HCT116 (cell line): Measurements from ENCODE around the gene PSORS1C1. TPM values are rescaled to one million over a fixed set of nuclear protein-coding genes. Genes with fewer than 3 reads are reported as not detected.

ENCODE experiments used
- ATAC-seq: fragments of 200-7000 bp; cut with Tn5 transposase; 2 replicates; pipeline ENCODE4 v1.9.1; 2020; ENCODE audit warnings: mild to moderate bottlenecking, moderate library complexity
- BruUV-seq: library from RNA; stranded (reverse); fragments of 400-500 nt; replicated peaks from 2 replicates; lab custom pipeline; 2021; lab: Mats Ljungman, UMichigan
- CTCF ChIA-PET: fragments of 300-600 bp; sonication (Branson Sonifier 250); formaldehyde crosslinking; loops from one replicate; lab custom pipeline; 2021; ENCODE audit warnings: antibody characterized with exemption; lab: Charles Lee
- POLR2A ChIA-PET: fragments of 300-600, 350-600 bp; sonication (Branson Sonifier 250); formaldehyde crosslinking; loops from one replicate; lab custom pipeline; 2021; ENCODE audit warnings: antibody characterized with exemption; lab: Charles Lee
- RAD21 ChIA-PET, 2 experiments: fragments of 300-600 bp; sonication (Branson Sonifier 250); formaldehyde crosslinking; loops; one replicate each; lab custom pipeline; 2023; ENCODE audit warnings: low total read pairs in 2 of 2; ENCODE audit not compliant: uncharacterized antibody in 2 of 2, unreplicated experiment in 2 of 2, low non-redundant PET in 1 of 2; lab: Charles Lee
- DNase-seq: peaks from one replicate; pipeline ENCODE4 v3.0.0-alpha.2; 2010; ENCODE audit warnings: low read depth, low spot score
- H2AFZ ChIP-seq: fragments of 200-600 bp; shearing (Covaris generic), sonication (generic); 2 replicates; pipeline ENCODE4 v1.6.1; 2017; ENCODE audit warnings: low read depth, mixed run types, mixed read lengths, antibody characterized with exemption, low read length; ENCODE audit not compliant: poor library complexity, severe bottlenecking
- H3K27ac ChIP-seq: 2 replicates; pipeline ENCODE4 v1.5.1; 2012; ENCODE audit warnings: low read depth, low read length
- H3K27me3 ChIP-seq: fragments of 200-600 bp; sonication (generic); 2 replicates; pipeline ENCODE4 v1.6.1; 2016; ENCODE audit warnings: mixed run types, low read length, mixed read lengths; ENCODE audit not compliant: insufficient read depth
- H3K36me3 ChIP-seq, 2 experiments: fragments of 200-500 bp in 1 of 2; fragments of 200-600 bp in 1 of 2; sonication (Bioruptor generic) in 1 of 2; sonication (generic) in 1 of 2; 2 replicates each; pipeline versions ENCODE4 v1.5.1 to v1.6.1; 2014 to 2016; ENCODE audit warnings: low read length in 2 of 2, inconsistent platforms in 1 of 2, mixed read lengths in 1 of 2, mixed run types in 1 of 2; ENCODE audit not compliant: insufficient read depth in 2 of 2, control insufficient read depth in 1 of 2
- H3K4me1 ChIP-seq, 2 experiments: fragments of 200-600 bp in 1 of 2; sonication (generic) in 1 of 2; 2 replicates each; pipeline versions ENCODE4 v1.5.1 to v1.6.1; 2012 to 2017; ENCODE audit warnings: low read length in 2 of 2, inconsistent platforms in 1 of 2, mild to moderate bottlenecking in 1 of 2, mixed read lengths in 1 of 2, mixed run types in 1 of 2, moderate library complexity in 1 of 2; ENCODE audit not compliant: insufficient read depth in 2 of 2, control insufficient read depth in 1 of 2
- H3K4me2 ChIP-seq: fragments of 200-600 bp; sonication (generic); 2 replicates; pipeline ENCODE4 v1.6.1; 2017; ENCODE audit warnings: mixed run types, low read length, mixed read lengths
- H3K4me3 ChIP-seq, 2 experiments: fragments of 200-600 bp in 1 of 2; sonication (generic) in 1 of 2; replicated peaks in 1 of 2; 2 replicates each; pipeline ENCODE4 v1.5.1; 2011 to 2016; ENCODE audit warnings: low read length in 2 of 2, control low read depth in 1 of 2, low read depth in 1 of 2, mild to moderate bottlenecking in 1 of 2, mixed read lengths in 1 of 2, mixed run types in 1 of 2
- H3K79me2 ChIP-seq: fragments of 200-600 bp; sonication (generic); 2 replicates; pipeline ENCODE4 v1.6.1; 2017; ENCODE audit warnings: mild to moderate bottlenecking, mixed run types, low read length, moderate library complexity, mixed read lengths; ENCODE audit not compliant: insufficient read depth
- H3K9ac ChIP-seq: fragments of 200-600 bp; sonication (generic); 2 replicates; pipeline ENCODE4 v1.6.1; 2016; ENCODE audit warnings: low read length, mixed read lengths
- H3K9me2 ChIP-seq: fragments of 200-600 bp; sonication (generic), shearing (Covaris generic); 2 replicates; pipeline ENCODE4 v1.6.1; 2017; ENCODE audit warnings: mixed run types, mild to moderate bottlenecking, moderate library complexity; ENCODE audit not compliant: insufficient read depth
- H3K9me3 ChIP-seq, 2 experiments: fragments of 200-500 bp in 1 of 2; fragments of 200-600 bp in 1 of 2; sonication (Bioruptor generic) in 1 of 2; sonication (generic) in 1 of 2; 2 replicates each; pipeline ENCODE4 v1.6.1; 2014 to 2017; ENCODE audit warnings: low read length in 2 of 2, mixed read lengths in 2 of 2, inconsistent platforms in 1 of 2, low read depth in 1 of 2, mild to moderate bottlenecking in 1 of 2, mixed run types in 1 of 2, moderate library complexity in 1 of 2; ENCODE audit not compliant: control insufficient read depth in 1 of 2, insufficient read depth in 1 of 2
- H4K20me1 ChIP-seq: fragments of 200-600 bp; sonication (generic), shearing (Covaris generic); 2 replicates; pipeline ENCODE4 v1.6.1; 2017; ENCODE audit warnings: mixed run types, mild to moderate bottlenecking, moderate library complexity; ENCODE audit not compliant: insufficient read depth
- CBX3 ChIP-seq: IDR thresholded peaks from 2 replicates; pipeline ENCODE4 v1.6.1; 2012; ENCODE audit warnings: low read depth
- EGR1 ChIP-seq: IDR thresholded peaks from 2 replicates; pipeline ENCODE4 v1.6.1; 2012; ENCODE audit warnings: low read depth
- EZH2 ChIP-seq: fragments of 200-600 bp; sonication (generic); IDR thresholded peaks from 2 replicates; pipeline ENCODE4 v1.6.1; 2017; ENCODE audit warnings: antibody characterized with exemption, mixed run types
- EZH2phosphoT487 ChIP-seq: fragments of 200-600 bp; IDR thresholded peaks from 2 replicates; pipeline ENCODE4 v1.6.1; 2018; ENCODE audit warnings: antibody characterized with exemption, borderline replicate concordance
- FOSL1 ChIP-seq: IDR thresholded peaks from 2 replicates; pipeline ENCODE4 v1.6.1; 2012; ENCODE audit warnings: low read depth
- POLR2A ChIP-seq: IDR thresholded peaks from 2 replicates; pipeline ENCODE4 v1.7.0; 2011; ENCODE audit warnings: borderline replicate concordance; ENCODE audit not compliant: insufficient read depth, insufficient read length; ENCODE audit errors: extremely low read depth
- POLR2AphosphoS5 ChIP-seq: IDR thresholded peaks from 2 replicates; pipeline ENCODE4 v1.6.1; 2011; ENCODE audit warnings: mild to moderate bottlenecking, low read depth, low read length, moderate library complexity
- SIN3A ChIP-seq: IDR thresholded peaks from 2 replicates; pipeline ENCODE4 v1.6.1; 2012; ENCODE audit warnings: low read depth
- SP1 ChIP-seq: IDR thresholded peaks from 2 replicates; pipeline ENCODE4 v1.6.1; 2012; ENCODE audit warnings: low read depth
- SRF ChIP-seq: IDR thresholded peaks from 2 replicates; pipeline ENCODE4 v1.6.1; 2012; ENCODE audit warnings: low read depth
- TCF7L2 ChIP-seq: IDR thresholded peaks from 2 replicates; pipeline ENCODE4 v1.7.0; 2011; ENCODE audit warnings: borderline replicate concordance, inconsistent platforms; ENCODE audit not compliant: insufficient read depth, insufficient read length; ENCODE audit errors: extremely low read depth
- YY1 ChIP-seq: IDR thresholded peaks from 2 replicates; pipeline ENCODE4 v1.6.1; 2011; ENCODE audit warnings: low read length, low read depth, moderate library complexity, mild to moderate bottlenecking; ENCODE audit not compliant: insufficient replicate concordance; ENCODE audit errors: extremely low read depth
- ZNF274 ChIP-seq: fragments of 200-500 bp; sonication (Bioruptor generic); IDR thresholded peaks from 2 replicates; pipeline ENCODE4 v1.6.1; 2014; ENCODE audit warnings: mild to moderate bottlenecking, low read depth, low read length, inconsistent platforms
- intact Hi-C: fragments of 100-400 bp; cut with micrococcal nuclease; formaldehyde crosslinking; loops from 2 replicates; pipeline ENCODE4 v1.10.0; 2022
- total RNA-seq: library from RNA; stranded (reverse); gene quantifications from one replicate; pipeline ENCODE4 v1.2.1, GENCODE V29; 2021; ENCODE audit not compliant: unreplicated experiment
- TF ChIP-seq, protein P1 (sequence below): IDR thresholded peaks from 2 replicates; pipeline ENCODE4 v1.6.1; 2012
- TF ChIP-seq, protein P2 (sequence below): IDR thresholded peaks from 2 replicates; pipeline ENCODE4 v1.6.1; 2012
- TF ChIP-seq, protein P3 (sequence below): IDR thresholded peaks from 2 replicates; pipeline ENCODE4 v1.6.1; 2011; ENCODE audit warnings: mild to moderate bottlenecking, low read length, moderate library complexity; ENCODE audit not compliant: insufficient replicate concordance; ENCODE audit errors: extremely low read depth

PSORS1C1 gene
- total RNA-seq, 1 experiment from 2014 or later, result 9.8 TPM

- H3K9me3 ChIP-seq, result no peaks in the 10 kb centered on the region
- no peak overlapping the region for H3K4me3 ChIP-seq
- H3K79me2 ChIP-seq, result peaks cover 8% of the 10 kb centered on the region; the same call in 1 of the 2 replicates
- intact Hi-C loops, result no loop called here
- CTCF ChIA-PET, result interaction anchor here (1.7 to 2.4 kb wide), 2 partner anchors 14 to 202 kb away, joined by 4 to 11 read pairs; no protein-coding TSS in a partner anchor
- no TSS peak for BruUV-seq
- no peak overlapping the region for H2AFZ ChIP-seq
- no peaks in the 10 kb centered on the region for H3K27me3 ChIP-seq
- H3K36me3 ChIP-seq, result no peaks in the 10 kb centered on the region
- POLR2A ChIA-PET, result interaction anchor here (1.0 to 1.6 kb wide), 2 partner anchors 9 to 30 kb away, joined by 3 to 5 read pairs; no protein-coding TSS in a partner anchor
- no peak overlapping the region for H3K9ac ChIP-seq
- TF ChIP-seq SRF (no peak), ZNF274 (no peak), SP1 (no peak), EGR1 (no peak), FOSL1 (no peak), POLR2A (no peak)
- TF ChIP-seq, protein P1, sequence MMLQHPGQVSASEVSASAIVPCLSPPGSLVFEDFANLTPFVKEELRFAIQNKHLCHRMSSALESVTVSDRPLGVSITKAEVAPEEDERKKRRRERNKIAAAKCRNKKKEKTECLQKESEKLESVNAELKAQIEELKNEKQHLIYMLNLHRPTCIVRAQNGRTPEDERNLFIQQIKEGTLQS, result no peak
- RAD21 ChIA-PET, result no interaction called here
- peaks cover 23 to 48% of the 10 kb centered on the region in 2 experiments for H3K4me1 ChIP-seq
- H3K27ac ChIP-seq, result no peak overlapping the region
- H4K20me1 ChIP-seq, result no peaks in the 10 kb centered on the region
- ATAC-seq (no peak), DNase-seq (no peak)
- H3K4me2 ChIP-seq, result no peak overlapping the region
- H3K9me2 ChIP-seq, result no peaks in the 10 kb centered on the region
These were observed 2.2 kb downstream of the PSORS1C1 start for GRCh38 chr6:31116661-31117385.

DNA sequence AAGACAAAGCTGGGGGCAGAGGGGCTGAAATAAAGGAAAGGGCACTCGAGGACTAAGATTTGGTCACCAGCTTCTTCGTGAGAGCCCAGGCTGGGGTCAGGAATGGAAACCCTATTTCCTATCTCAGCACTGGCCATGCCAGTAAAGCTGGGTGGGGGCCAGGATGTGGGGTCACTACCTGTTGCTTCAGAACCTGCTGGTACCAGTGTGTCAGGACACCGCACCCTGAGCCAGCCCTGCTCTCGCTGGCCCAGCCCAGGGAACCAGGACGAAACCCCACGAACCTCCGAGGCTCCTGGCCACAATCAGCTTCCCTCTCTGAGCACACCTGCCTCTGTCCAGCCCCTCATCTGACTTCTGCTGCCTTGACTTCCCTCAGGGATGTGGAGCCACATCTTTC, 3.6 kb downstream of the PSORS1C1 start:
- DNase-seq (no peak), ATAC-seq (no peak)
- no peaks in the 10 kb centered on the region for H4K20me1 ChIP-seq
- intact Hi-C loops, result no loop called here
- H3K9ac ChIP-seq, result no peak overlapping the region
- no peak overlapping the region for H3K4me3 ChIP-seq
- H3K4me2 ChIP-seq, result no peak overlapping the region
- no TSS peak for BruUV-seq
- RAD21 ChIA-PET, result no interaction called here
- no peaks in the 10 kb centered on the region for H3K27me3 ChIP-seq
- no peaks in the 10 kb centered on the region for H3K36me3 ChIP-seq
- peaks cover 8% of the 10 kb centered on the region; the same call in 1 of the 2 replicates for H3K79me2 ChIP-seq
- TF ChIP-seq, protein P2, sequence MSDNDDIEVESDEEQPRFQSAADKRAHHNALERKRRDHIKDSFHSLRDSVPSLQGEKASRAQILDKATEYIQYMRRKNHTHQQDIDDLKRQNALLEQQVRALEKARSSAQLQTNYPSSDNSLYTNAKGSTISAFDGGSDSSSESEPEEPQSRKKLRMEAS, result no peak
- TF ChIP-seq SRF, result no peak
- TF ChIP-seq SIN3A, result no peak
- TF ChIP-seq TCF7L2, result no peak
- TF ChIP-seq, protein P1, result no peak
- TF ChIP-seq, protein P3, sequence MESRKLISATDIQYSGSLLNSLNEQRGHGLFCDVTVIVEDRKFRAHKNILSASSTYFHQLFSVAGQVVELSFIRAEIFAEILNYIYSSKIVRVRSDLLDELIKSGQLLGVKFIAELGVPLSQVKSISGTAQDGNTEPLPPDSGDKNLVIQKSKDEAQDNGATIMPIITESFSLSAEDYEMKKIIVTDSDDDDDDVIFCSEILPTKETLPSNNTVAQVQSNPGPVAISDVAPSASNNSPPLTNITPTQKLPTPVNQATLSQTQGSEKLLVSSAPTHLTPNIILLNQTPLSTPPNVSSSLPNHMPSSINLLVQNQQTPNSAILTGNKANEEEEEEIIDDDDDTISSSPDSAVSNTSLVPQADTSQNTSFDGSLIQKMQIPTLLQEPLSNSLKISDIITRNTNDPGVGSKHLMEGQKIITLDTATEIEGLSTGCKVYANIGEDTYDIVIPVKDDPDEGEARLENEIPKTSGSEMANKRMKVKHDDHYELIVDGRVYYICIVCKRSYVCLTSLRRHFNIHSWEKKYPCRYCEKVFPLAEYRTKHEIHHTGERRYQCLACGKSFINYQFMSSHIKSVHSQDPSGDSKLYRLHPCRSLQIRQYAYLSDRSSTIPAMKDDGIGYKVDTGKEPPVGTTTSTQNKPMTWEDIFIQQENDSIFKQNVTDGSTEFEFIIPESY, result no peak
- TF ChIP-seq EZH2phosphoT487, result no peak
- TF ChIP-seq YY1, result no peak
- TF ChIP-seq EZH2, result no peak
- TF ChIP-seq CBX3, result no peak
- no peak for TF ChIP-seq POLR2AphosphoS5
- no peak for TF ChIP-seq SP1
- TF ChIP-seq, all 23 proteins: peak for 0
- Histone ChIP-seq H3K27ac (no peak overlapping the region), H2AFZ (no peak overlapping the region), H3K4me1 (peaks cover 34 to 52% of the 10 kb centered on the region in 2 experiments), H3K9me3 (no peaks in the 10 kb centered on the region), H3K9me2 (no peaks in the 10 kb centered on the region)
- CTCF ChIA-PET, result interaction anchor here (0.6 kb wide), 1 partner anchor 11 kb away, joined by 3 read pairs; no protein-coding TSS in a partner anchor
- POLR2A ChIA-PET, result no interaction called here
